Gastrocnemius medialis (tissue), 4 donors: ENCODE data around the gene ITCH.

Source experiments
- CTCF ChIP-seq, 5 experiments: fragments of 450-650 bp in 3 of 5; fragments of 200-600 bp in 2 of 5; sonication (generic) in 2 of 5; IDR thresholded peaks in 4 of 5; conservative IDR thresholded peaks in 1 of 5; 1 replicate in 4 of 5; 2 replicates in 1 of 5; pipeline ENCODE4 v1.5.1; 2016 to 2019; ENCODE audit warnings: antibody characterized with exemption in 5 of 5, mild to moderate bottlenecking in 3 of 5, moderate library complexity in 3 of 5
- POLR2A ChIP-seq, 2 donors: fragments of 450-650 bp; IDR thresholded peaks; one replicate each; pipeline ENCODE4 v1.6.1; 2017; ENCODE audit warnings: antibody characterized with exemption in 2 of 2, mild to moderate bottlenecking in 2 of 2, moderate library complexity in 2 of 2

GRCh38 chr20:34443546-34443945 lies 80.5 kb downstream of the ITCH start:
- TF ChIP-seq CTCF (IDR thresholded peaks at IDR 0.05 in 4 of 5, conservative IDR thresholded peaks at IDR 0.05 in 1 of 5) (no peak), POLR2A (IDR thresholded peaks at IDR 0.05) (no peak)
